Measurements from ENCODE around the gene CALML3.

DNA sequence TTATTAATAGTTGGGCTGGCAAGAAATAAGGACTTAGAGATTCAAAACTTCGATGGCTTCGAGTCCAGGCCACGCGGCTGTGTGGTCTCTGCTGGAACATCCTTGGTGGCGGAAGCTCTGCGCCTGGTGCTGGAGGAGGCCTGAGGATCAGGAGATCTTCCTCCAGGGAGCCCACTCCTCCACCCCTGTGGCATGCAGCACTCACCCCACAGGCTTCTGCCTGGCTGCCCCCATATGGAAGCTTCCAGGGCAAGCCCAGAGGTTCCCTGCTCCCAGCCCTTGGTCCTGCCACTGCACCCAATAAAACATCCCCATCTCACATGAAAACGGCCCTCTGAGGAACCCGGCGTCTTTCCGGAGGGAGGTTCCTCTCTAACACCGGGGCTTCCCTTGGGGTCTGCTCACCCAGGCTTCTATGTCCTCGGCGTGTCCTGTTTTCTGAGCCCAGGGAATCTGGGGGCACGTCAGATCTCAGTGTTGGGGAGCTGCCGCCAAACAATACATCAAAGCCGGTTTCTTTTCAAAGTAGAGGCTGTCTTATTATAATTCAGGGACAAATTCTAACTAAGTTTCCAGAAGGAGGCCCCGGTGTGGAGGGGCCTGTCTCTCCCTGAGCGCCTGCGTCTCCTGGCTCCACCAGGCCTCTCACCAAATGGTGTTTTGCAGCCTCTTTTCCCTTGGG lies 32.4 kb downstream of the CALML3 start:
- TF ChIP-seq, protein P1, sequence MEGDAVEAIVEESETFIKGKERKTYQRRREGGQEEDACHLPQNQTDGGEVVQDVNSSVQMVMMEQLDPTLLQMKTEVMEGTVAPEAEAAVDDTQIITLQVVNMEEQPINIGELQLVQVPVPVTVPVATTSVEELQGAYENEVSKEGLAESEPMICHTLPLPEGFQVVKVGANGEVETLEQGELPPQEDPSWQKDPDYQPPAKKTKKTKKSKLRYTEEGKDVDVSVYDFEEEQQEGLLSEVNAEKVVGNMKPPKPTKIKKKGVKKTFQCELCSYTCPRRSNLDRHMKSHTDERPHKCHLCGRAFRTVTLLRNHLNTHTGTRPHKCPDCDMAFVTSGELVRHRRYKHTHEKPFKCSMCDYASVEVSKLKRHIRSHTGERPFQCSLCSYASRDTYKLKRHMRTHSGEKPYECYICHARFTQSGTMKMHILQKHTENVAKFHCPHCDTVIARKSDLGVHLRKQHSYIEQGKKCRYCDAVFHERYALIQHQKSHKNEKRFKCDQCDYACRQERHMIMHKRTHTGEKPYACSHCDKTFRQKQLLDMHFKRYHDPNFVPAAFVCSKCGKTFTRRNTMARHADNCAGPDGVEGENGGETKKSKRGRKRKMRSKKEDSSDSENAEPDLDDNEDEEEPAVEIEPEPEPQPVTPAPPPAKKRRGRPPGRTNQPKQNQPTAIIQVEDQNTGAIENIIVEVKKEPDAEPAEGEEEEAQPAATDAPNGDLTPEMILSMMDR (IDR thresholded peaks at IDR 0.05) = no peak
- TF ChIP-seq POLR2A (IDR thresholded peaks at IDR 0.05) = no peak
